ENCODE results near the gene CNN2.

Gene CNN2

GRCh38 chr19:1028062-1028926 lies 1.9 kb downstream of the CNN2 start:
- in situ Hi-C loops (cut with HindIII; ENCODE audit: low pct_unique_long_range_greater_than_20kb, low sequenced_read_pairs) = no loop called here
- no peak for TF ChIP-seq JUND (IDR thresholded peaks at IDR 0.05; ENCODE audit: low read depth)
- peak; percentile 67 to 85 for DNase-seq (ENCODE audit: low read depth in 1 of 2, low spot score in 1 of 2)

GRCh38 chr19:1032264-1032867 lies 6.0 kb downstream of the CNN2 start:
- DNase-seq (ENCODE audit: low read depth in 1 of 2, low spot score in 1 of 2) = no peak
- TF ChIP-seq JUND (IDR thresholded peaks at IDR 0.05; ENCODE audit: low read depth) = no peak

DNA sequence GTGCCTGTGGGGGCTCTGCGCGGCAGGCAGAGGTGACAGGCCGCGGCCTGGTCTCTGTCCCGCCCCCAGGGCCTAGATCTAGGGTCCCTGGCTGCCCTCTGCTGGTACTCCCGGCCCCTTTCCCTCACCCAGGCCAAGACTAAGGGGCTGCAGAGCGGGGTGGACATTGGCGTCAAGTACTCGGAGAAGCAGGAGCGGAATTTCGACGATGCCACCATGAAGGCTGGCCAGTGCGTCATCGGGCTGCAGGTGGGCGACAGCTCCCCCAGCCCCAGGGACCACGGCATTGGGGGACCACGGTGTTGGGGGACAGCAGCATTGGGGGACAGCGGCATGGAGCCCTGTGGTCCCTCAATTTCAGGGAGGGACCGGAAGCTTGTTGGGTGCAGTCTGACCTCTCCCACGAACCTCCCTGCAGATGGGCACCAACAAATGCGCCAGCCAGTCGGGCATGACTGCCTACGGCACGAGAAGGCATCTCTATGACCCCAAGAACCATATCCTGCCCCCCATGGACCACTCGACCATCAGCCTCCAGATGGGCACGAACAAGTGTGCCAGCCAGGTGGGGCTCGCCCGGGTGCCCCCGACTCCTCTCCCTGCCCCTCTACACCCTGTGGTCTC lies 9.7 kb downstream of the CNN2 start:
- DNase-seq (ENCODE audit: low read depth in 1 of 2, low spot score in 1 of 2) = no peak
- no peak for TF ChIP-seq JUND (IDR thresholded peaks at IDR 0.05; ENCODE audit: low read depth)
- in situ Hi-C loops (cut with HindIII; ENCODE audit: low pct_unique_long_range_greater_than_20kb, low sequenced_read_pairs) = no loop called here

More at GRCh38 chr19:1032264-1032867, 6.0 kb downstream of the CNN2 start:
- in situ Hi-C loops (cut with HindIII; ENCODE audit: low pct_unique_long_range_greater_than_20kb, low sequenced_read_pairs) = no loop called here

- in situ Hi-C loops (cut with HindIII; ENCODE audit: low pct_unique_long_range_greater_than_20kb, low sequenced_read_pairs) = no loop called here
- no peak for DNase-seq (ENCODE audit: low read depth in 1 of 2, low spot score in 1 of 2)
- TF ChIP-seq JUND (IDR thresholded peaks at IDR 0.05; ENCODE audit: low read depth) = no peak
These were observed 11.2 kb downstream of the CNN2 start for GRCh38 chr19:1037621-1038064.

DNA sequence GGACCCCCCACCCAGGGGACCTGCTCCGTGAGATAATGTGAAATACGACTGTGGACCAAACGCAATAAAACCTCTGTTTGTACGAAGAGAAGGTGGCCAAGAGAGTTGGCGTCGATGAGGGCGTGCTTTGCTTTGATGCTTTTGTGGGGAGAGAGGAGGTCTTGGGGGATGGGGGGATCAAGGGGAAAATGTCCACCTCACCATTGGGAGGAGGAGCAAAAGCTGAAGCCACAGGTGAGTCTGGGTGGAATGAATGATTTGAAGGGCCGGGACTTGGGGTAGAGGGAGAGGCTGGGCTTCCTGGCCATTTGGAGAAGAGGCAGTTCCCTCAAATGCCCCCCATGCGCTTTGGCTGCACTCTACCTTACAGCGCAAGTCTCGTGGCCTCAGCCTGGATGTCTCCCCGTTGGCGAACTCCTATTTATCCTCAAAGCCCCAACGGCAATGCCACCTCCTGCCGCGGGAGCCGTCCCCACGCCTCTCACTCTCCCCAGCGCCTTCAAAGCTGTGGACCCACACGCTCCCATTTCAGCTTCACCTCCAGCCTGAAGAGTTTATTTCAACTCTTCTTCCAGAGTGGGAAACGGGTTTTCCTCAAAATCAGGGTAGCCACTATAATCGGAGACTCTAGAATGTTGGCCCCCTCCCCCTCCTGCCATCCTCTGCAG lies 12.7 kb downstream of the CNN2 start:
- TF ChIP-seq JUND (IDR thresholded peaks at IDR 0.05; ENCODE audit: low read depth) = no peak
- DNase-seq (ENCODE audit: low read depth in 1 of 2, low spot score in 1 of 2) = no peak
- in situ Hi-C loops (cut with HindIII; ENCODE audit: low pct_unique_long_range_greater_than_20kb, low sequenced_read_pairs) = no loop called here

- no peak for TF ChIP-seq JUND (IDR thresholded peaks at IDR 0.05; ENCODE audit: low read depth)
- in situ Hi-C loops (cut with HindIII; ENCODE audit: low pct_unique_long_range_greater_than_20kb, low sequenced_read_pairs) = no loop called here
- DNase-seq (ENCODE audit: low read depth in 1 of 2, low spot score in 1 of 2) = peak; percentile 76 to 97
These were observed 13.5 kb downstream of the CNN2 start, which contains the start of gene ABCA7 for GRCh38 chr19:1039646-1040475. Gene ABCA7, plus strand, starts transcription at chr19:1040107. Its CDS starts 1,255 bp downstream, at chr19:1041362.

DNA sequence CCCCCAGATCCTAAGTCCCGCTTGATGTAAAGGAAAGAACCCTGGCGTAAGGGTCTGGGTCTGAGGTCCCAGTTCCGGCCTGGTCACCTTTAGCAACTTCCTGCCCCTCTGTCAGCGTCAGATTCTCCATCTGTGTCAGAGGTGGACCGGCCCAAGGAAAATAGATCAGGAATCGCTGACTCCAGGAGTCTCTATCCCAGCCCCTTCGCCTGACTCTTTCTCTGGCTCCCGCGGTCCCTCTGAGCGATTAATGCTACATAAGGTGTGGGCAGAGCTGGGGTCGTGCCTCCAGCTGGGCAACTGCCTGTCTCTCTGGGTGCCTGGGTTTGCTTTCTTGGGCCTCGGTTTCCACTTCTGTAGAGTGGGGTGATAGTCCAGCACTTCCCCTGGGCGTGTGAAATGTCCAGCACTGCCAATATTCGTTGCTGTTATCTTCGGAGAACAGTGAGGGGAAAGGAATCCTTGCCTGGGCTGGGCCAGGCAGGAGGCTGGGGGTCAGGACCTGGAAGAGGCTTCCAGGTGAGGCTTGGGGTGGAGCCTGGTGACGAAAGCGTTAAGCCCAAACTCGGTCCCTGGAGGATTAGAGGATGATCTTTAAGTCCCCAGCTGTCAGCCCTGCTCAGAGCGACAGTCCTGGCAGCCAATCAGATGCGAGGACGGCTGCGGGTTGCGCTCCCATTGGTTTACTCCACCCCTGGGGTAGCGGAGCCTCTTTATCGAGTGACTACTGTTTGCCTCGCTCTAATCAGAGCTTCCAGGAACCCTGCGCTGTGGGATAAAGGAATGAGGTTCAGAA lies 14.3 kb downstream of the CNN2 start:
- DNase-seq (ENCODE audit: low read depth in 1 of 2, low spot score in 1 of 2) = peak; percentile 95 to 98
- in situ Hi-C loops (cut with HindIII; ENCODE audit: low pct_unique_long_range_greater_than_20kb, low sequenced_read_pairs) = no loop called here
- no peak for TF ChIP-seq JUND (IDR thresholded peaks at IDR 0.05; ENCODE audit: low read depth)

- in situ Hi-C loops (cut with HindIII; ENCODE audit: low pct_unique_long_range_greater_than_20kb, low sequenced_read_pairs) = no loop called here
- no peak for TF ChIP-seq JUND (IDR thresholded peaks at IDR 0.05; ENCODE audit: low read depth)
- no peak for DNase-seq (ENCODE audit: low read depth in 1 of 2, low spot score in 1 of 2)
These were observed 14.9 kb downstream of the CNN2 start for GRCh38 chr19:1041272-1041834.

GRCh38 chr19:1041835-1042685 lies 15.7 kb downstream of the CNN2 start:
- no peak for TF ChIP-seq JUND (IDR thresholded peaks at IDR 0.05; ENCODE audit: low read depth)
- no peak for DNase-seq (ENCODE audit: low read depth in 1 of 2, low spot score in 1 of 2)
- in situ Hi-C loops (cut with HindIII; ENCODE audit: low pct_unique_long_range_greater_than_20kb, low sequenced_read_pairs) = no loop called here

Data from T47D (cell line).